WTC11 (cell line): ENCODE measurements around the gene PPID. TPM values are rescaled to one million over a fixed set of nuclear protein-coding genes. Genes with fewer than 3 reads are reported as not detected.
"Not testable (repeated sequence)": the region's sequence is repeated elsewhere in the genome, so short reads cannot be mapped to it uniquely, and the experiment has no call there.

ENCODE experiments used
- ATAC-seq: fragments of 200-7000 bp; cut with Tn5 transposase; 2 replicates; pipeline ENCODE4 v1.10.0; 2021; ENCODE audit warnings: mild to moderate bottlenecking, moderate library complexity
- CTCF ChIA-PET: fragments of 300-600 bp; sonication (Branson Sonifier 250); formaldehyde crosslinking; loops from one replicate; lab custom pipeline; 2021; ENCODE audit warnings: antibody characterized with exemption; lab: Charles Lee
- POLR2A ChIA-PET: fragments of 350-600 bp; sonication (Branson Sonifier 250); formaldehyde crosslinking; loops from one replicate; lab custom pipeline; 2021; ENCODE audit warnings: antibody characterized with exemption; lab: Charles Lee
- DNase-seq: peaks from one replicate; pipeline ENCODE4 v3.0.0; 2021; ENCODE audit warnings: low spot score
- H3K27ac Mint-ChIP-seq: 2 replicates; pipeline ENCODE4 v1.8.0; 2021; ENCODE audit warnings: mixed read lengths
- H3K27me3 Mint-ChIP-seq: 2 replicates; pipeline ENCODE4 v1.8.0; 2021; ENCODE audit warnings: low read depth, mild to moderate bottlenecking, moderate library complexity, mixed read lengths
- H3K36me3 Mint-ChIP-seq: 2 replicates; pipeline ENCODE4 v1.8.0; 2021; ENCODE audit warnings: mixed read lengths
- H3K4me1 Mint-ChIP-seq: 2 replicates; pipeline ENCODE4 v1.8.0; 2022; ENCODE audit warnings: mixed read lengths
- H3K4me3 Mint-ChIP-seq: 2 replicates; pipeline ENCODE4 v1.8.0; 2021; ENCODE audit warnings: mild to moderate bottlenecking, moderate library complexity, mixed read lengths
- H3K9me3 Mint-ChIP-seq: 2 replicates; pipeline ENCODE4 v1.8.0; 2021; ENCODE audit warnings: mixed read lengths
- EMX1 ChIP-seq: fragments of 250-450 bp; sonication (Bioruptor Pico); IDR thresholded peaks from 2 replicates; pipeline ENCODE4 v1.8.0; 2021; ENCODE audit warnings: mild to moderate bottlenecking
- GTF2I ChIP-seq: fragments of 250-450 bp; sonication (Bioruptor Pico); conservative IDR thresholded peaks from 2 replicates; pipeline ENCODE4 v1.4.0; 2021; ENCODE audit warnings: mild to moderate bottlenecking
- KAT7 ChIP-seq: sonication (generic); formaldehyde crosslinking; IDR thresholded peaks from 2 replicates; pipeline ENCODE4 v1.8.1; 2023; ENCODE audit warnings: missing genetic modification reagents, mild to moderate bottlenecking, borderline replicate concordance
- OVOL2 ChIP-seq: fragments of 250-450 bp; sonication (Bioruptor Pico); IDR thresholded peaks from 2 replicates; pipeline ENCODE4 v1.9.0; 2021; ENCODE audit warnings: mild to moderate bottlenecking, borderline replicate concordance
- PRRX2 ChIP-seq: fragments of 250-450 bp; sonication (Bioruptor Pico); IDR thresholded peaks from 2 replicates; pipeline ENCODE4 v1.8.0; 2021; ENCODE audit warnings: mild to moderate bottlenecking
- ZBTB21 ChIP-seq: sonication (generic); formaldehyde crosslinking; IDR thresholded peaks from 2 replicates; pipeline ENCODE4 v1.8.1; 2023; ENCODE audit warnings: mild to moderate bottlenecking, missing genetic modification reagents, borderline replicate concordance
- ZNF263 ChIP-seq: sonication (generic); formaldehyde crosslinking; IDR thresholded peaks from 2 replicates; pipeline ENCODE4 v1.8.1; 2022; ENCODE audit warnings: low read depth, mild to moderate bottlenecking, moderate library complexity, missing genetic modification reagents
- total RNA-seq: library from RNA; stranded (reverse); gene quantifications from 3 replicates; pipeline ENCODE4 v1.2.3, GENCODE V29; 2021
- TF ChIP-seq, protein P1 (sequence below): sonication (generic); formaldehyde crosslinking; IDR thresholded peaks from 2 replicates; pipeline ENCODE4 v1.8.0; 2022; ENCODE audit warnings: mild to moderate bottlenecking, missing genetic modification reagents
- TF ChIP-seq, protein P2 (sequence below): fragments of 250-450 bp; sonication (Bioruptor Pico); IDR thresholded peaks from 2 replicates; pipeline ENCODE4 v1.9.0; 2021; ENCODE audit warnings: moderate library complexity, mild to moderate bottlenecking, inconsistent platforms, borderline replicate concordance
- TF ChIP-seq, protein P3 (sequence below): sonication (generic); formaldehyde crosslinking; IDR thresholded peaks from 2 replicates; pipeline ENCODE4 v1.8.1; 2023; ENCODE audit warnings: mild to moderate bottlenecking, missing genetic modification reagents, moderate library complexity
- TF ChIP-seq, protein P4 (sequence below): fragments of 250-450 bp; sonication (Bioruptor Pico); IDR thresholded peaks from 2 replicates; pipeline ENCODE4 v1.9.0; 2021; ENCODE audit warnings: mild to moderate bottlenecking, borderline replicate concordance
- TF ChIP-seq, protein P5 (sequence below): sonication (generic); formaldehyde crosslinking; IDR thresholded peaks from 2 replicates; pipeline ENCODE4 v1.8.1; 2023; ENCODE audit warnings: mild to moderate bottlenecking, missing genetic modification reagents, borderline replicate concordance

The PPID gene
- total RNA-seq, 1 experiment from 2014 or later, result 40.5 TPM

DNA sequence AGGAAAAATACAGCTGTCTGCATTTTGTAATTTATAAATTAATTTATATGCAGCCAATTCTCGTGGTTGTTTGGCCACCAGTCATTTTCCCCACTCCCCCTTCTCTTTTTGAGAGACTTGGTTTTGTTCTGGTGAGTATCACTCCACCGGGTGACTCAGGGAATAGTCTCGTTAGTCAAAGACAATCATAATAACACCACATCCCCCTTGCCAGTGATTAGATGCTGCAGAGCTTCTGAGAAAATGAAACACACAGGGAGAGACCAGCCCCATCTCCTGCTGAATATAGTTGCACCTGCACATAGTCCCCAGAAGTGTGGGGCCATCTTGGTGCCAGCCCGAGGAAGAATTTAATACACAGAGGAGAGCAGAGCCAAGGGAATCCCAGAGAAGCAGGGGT, 37.7 kb upstream of the PPID start:
- CTCF ChIA-PET, result no interaction called here
- TF ChIP-seq, protein P1, sequence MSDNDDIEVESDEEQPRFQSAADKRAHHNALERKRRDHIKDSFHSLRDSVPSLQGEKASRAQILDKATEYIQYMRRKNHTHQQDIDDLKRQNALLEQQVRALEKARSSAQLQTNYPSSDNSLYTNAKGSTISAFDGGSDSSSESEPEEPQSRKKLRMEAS (CRISPR knock-in tag), result no peak
- TF ChIP-seq, protein P2, sequence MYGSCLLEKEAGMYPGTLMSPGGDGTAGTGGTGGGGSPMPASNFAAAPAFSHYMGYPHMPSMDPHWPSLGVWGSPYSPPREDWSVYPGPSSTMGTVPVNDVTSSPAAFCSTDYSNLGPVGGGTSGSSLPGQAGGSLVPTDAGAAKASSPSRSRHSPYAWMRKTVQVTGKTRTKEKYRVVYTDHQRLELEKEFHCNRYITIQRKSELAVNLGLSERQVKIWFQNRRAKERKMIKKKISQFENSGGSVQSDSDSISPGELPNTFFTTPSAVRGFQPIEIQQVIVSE (CRISPR knock-in tag), result no peak
- no peak for TF ChIP-seq OVOL2 (CRISPR knock-in tag)

DNA sequence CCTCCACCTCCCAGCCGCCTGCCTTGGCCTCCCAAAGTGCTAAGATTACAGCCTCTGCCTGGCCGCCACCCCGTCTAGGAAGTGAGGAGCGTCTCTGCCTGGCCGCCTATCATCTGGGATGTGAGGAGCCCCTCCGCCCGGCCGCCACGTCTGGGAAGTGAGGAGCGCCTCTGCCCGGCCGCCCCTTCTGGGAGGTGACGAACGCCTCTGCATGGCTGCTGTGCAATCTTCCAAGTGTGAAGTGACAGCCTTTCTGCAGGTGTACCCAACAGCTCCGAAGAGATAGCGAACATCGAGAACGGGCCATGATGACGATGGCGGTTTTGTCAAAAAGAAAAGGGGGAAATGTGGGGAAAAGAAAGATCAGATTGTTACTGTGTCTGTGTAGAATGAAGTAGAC, 36.3 kb upstream of the PPID start:
- H3K9me3 Mint-ChIP-seq, result peaks cover 26% of the 10 kb centered on the region
- H3K4me1 Mint-ChIP-seq, ATAC-seq, H3K27me3 Mint-ChIP-seq, H3K4me3 Mint-ChIP-seq, POLR2A ChIA-PET, H3K27ac Mint-ChIP-seq, DNase-seq, CTCF ChIA-PET: not testable (repeated sequence)
- peaks cover 23% of the 10 kb centered on the region for H3K36me3 Mint-ChIP-seq

More for the DNA sequence above, 37.7 kb upstream of the PPID start:
- no peak overlapping the region for H3K27ac Mint-ChIP-seq
- no peak for DNase-seq
- POLR2A ChIA-PET, result interaction anchor here (0.7 kb wide), 1 partner anchor 487 kb away, joined by 3 read pairs; no protein-coding TSS in a partner anchor
- peaks cover 26% of the 10 kb centered on the region for H3K9me3 Mint-ChIP-seq
- no peak for ATAC-seq
- H3K4me1 Mint-ChIP-seq, result no peaks in the 10 kb centered on the region
- no peak overlapping the region for H3K4me3 Mint-ChIP-seq
- peaks cover 23% of the 10 kb centered on the region for H3K36me3 Mint-ChIP-seq
- peaks cover 3% of the 10 kb centered on the region; the same call in 1 of the 2 replicates for H3K27me3 Mint-ChIP-seq

DNA sequence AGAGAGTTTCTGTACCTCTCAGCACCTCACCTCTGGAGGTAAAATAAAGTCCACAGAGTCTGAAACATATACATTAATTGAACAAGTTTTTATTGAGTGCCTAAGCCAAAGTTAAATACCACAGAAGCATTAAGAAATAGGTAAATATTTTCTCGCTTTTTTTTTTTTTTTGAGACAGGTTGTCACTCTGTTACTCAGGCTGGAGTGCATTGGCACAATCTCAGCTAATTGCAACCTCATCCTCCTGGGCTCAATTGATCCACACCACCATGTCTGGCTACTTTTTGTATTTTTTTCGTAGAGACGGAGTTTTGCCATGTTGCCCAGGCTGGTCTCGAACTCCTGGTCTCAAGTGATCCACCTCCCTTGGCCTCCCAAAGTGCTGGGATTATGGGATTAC, 35.5 kb upstream of the PPID start:
- Mint-ChIP-seq H3K27ac (no peak overlapping the region), H3K4me3 (no peak overlapping the region), H3K9me3 (peaks cover 26% of the 10 kb centered on the region), H3K36me3 (peaks cover 23% of the 10 kb centered on the region), H3K4me1 (no peaks in the 10 kb centered on the region), H3K27me3 (peaks cover 3% of the 10 kb centered on the region; the same call in 1 of the 2 replicates)
- TF ChIP-seq, protein P3, sequence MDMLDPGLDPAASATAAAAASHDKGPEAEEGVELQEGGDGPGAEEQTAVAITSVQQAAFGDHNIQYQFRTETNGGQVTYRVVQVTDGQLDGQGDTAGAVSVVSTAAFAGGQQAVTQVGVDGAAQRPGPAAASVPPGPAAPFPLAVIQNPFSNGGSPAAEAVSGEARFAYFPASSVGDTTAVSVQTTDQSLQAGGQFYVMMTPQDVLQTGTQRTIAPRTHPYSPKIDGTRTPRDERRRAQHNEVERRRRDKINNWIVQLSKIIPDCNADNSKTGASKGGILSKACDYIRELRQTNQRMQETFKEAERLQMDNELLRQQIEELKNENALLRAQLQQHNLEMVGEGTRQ (CRISPR knock-in tag), result no peak
- TF ChIP-seq PRRX2 (no peak), GTF2I (no peak), ZBTB21 (CRISPR knock-in tag) (no peak), KAT7 (CRISPR knock-in tag) (no peak)
- TF ChIP-seq, protein P4, sequence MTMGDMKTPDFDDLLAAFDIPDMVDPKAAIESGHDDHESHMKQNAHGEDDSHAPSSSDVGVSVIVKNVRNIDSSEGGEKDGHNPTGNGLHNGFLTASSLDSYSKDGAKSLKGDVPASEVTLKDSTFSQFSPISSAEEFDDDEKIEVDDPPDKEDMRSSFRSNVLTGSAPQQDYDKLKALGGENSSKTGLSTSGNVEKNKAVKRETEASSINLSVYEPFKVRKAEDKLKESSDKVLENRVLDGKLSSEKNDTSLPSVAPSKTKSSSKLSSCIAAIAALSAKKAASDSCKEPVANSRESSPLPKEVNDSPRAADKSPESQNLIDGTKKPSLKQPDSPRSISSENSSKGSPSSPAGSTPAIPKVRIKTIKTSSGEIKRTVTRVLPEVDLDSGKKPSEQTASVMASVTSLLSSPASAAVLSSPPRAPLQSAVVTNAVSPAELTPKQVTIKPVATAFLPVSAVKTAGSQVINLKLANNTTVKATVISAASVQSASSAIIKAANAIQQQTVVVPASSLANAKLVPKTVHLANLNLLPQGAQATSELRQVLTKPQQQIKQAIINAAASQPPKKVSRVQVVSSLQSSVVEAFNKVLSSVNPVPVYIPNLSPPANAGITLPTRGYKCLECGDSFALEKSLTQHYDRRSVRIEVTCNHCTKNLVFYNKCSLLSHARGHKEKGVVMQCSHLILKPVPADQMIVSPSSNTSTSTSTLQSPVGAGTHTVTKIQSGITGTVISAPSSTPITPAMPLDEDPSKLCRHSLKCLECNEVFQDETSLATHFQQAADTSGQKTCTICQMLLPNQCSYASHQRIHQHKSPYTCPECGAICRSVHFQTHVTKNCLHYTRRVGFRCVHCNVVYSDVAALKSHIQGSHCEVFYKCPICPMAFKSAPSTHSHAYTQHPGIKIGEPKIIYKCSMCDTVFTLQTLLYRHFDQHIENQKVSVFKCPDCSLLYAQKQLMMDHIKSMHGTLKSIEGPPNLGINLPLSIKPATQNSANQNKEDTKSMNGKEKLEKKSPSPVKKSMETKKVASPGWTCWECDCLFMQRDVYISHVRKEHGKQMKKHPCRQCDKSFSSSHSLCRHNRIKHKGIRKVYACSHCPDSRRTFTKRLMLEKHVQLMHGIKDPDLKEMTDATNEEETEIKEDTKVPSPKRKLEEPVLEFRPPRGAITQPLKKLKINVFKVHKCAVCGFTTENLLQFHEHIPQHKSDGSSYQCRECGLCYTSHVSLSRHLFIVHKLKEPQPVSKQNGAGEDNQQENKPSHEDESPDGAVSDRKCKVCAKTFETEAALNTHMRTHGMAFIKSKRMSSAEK, result no peak
- ATAC-seq, result no peak
- DNase-seq, result no peak
- POLR2A ChIA-PET, result no interaction called here
- CTCF ChIA-PET, result no interaction called here

DNA sequence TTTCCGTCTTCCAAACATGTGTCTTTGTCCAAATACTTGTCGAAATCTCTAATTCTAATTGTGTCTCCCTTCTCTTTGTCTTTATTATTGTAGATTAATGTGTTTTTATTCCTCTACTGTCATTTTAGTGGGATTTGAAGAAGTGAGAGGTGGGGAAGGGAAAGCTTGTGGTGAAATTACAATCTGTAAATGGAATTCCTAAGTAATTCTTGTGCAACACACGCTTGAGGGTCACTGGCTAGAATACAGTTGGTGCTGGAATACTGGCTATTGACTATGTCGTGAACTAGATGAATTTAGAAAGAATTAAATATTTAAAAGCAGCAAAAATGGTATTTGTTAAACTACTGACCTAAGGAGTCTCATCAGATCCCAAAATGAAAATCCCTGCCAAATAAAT, 34.9 kb upstream of the PPID start:
- no peak overlapping the region for H3K27ac Mint-ChIP-seq
- no peak for DNase-seq
- TF ChIP-seq, protein P5, sequence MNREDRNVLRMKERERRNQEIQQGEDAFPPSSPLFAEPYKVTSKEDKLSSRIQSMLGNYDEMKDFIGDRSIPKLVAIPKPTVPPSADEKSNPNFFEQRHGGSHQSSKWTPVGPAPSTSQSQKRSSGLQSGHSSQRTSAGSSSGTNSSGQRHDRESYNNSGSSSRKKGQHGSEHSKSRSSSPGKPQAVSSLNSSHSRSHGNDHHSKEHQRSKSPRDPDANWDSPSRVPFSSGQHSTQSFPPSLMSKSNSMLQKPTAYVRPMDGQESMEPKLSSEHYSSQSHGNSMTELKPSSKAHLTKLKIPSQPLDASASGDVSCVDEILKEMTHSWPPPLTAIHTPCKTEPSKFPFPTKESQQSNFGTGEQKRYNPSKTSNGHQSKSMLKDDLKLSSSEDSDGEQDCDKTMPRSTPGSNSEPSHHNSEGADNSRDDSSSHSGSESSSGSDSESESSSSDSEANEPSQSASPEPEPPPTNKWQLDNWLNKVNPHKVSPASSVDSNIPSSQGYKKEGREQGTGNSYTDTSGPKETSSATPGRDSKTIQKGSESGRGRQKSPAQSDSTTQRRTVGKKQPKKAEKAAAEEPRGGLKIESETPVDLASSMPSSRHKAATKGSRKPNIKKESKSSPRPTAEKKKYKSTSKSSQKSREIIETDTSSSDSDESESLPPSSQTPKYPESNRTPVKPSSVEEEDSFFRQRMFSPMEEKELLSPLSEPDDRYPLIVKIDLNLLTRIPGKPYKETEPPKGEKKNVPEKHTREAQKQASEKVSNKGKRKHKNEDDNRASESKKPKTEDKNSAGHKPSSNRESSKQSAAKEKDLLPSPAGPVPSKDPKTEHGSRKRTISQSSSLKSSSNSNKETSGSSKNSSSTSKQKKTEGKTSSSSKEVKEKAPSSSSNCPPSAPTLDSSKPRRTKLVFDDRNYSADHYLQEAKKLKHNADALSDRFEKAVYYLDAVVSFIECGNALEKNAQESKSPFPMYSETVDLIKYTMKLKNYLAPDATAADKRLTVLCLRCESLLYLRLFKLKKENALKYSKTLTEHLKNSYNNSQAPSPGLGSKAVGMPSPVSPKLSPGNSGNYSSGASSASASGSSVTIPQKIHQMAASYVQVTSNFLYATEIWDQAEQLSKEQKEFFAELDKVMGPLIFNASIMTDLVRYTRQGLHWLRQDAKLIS (CRISPR knock-in tag), result no peak
- TF ChIP-seq EMX1 (no peak), ZNF263 (CRISPR knock-in tag) (no peak)
- H3K4me3 Mint-ChIP-seq, result no peak overlapping the region
- POLR2A ChIA-PET, result no interaction called here
- H3K9me3 Mint-ChIP-seq, result peaks cover 26% of the 10 kb centered on the region
- CTCF ChIA-PET, result no interaction called here
- H3K27me3 Mint-ChIP-seq, result peaks cover 3% of the 10 kb centered on the region; the same call in 1 of the 2 replicates
- H3K36me3 Mint-ChIP-seq, result peaks cover 23% of the 10 kb centered on the region
- ATAC-seq, result no peak
- H3K4me1 Mint-ChIP-seq, result no peaks in the 10 kb centered on the region
